Liver (tissue), 3 donors: ENCODE data around the gene MICU1.

Experiments used
- FOXA1 ChIP-seq: IDR thresholded peaks from 2 replicates; pipeline ENCODE4 v1.6.1; 2016; ENCODE audit warnings: antibody characterized with exemption
- NR2F2 ChIP-seq: IDR thresholded peaks from 2 replicates; pipeline ENCODE4 v1.6.1; 2016; ENCODE audit warnings: antibody characterized with exemption
- TF ChIP-seq, protein P1 (sequence below): fragments of 150-350 bp; IDR thresholded peaks from 2 replicates; pipeline ENCODE4 v1.5.1; 2017; ENCODE audit warnings: improper control_type of control experiment, low read depth, low read length; ENCODE audit not compliant: missing input control
- donor health status: healthy.
- donor health status: healthy.

GRCh38 chr10:72485701-72486100 is 140.2 kb downstream of the MICU1 start:
- TF ChIP-seq FOXA1 (no peak), NR2F2 (peak; percentile 28)
- TF ChIP-seq, protein P1, sequence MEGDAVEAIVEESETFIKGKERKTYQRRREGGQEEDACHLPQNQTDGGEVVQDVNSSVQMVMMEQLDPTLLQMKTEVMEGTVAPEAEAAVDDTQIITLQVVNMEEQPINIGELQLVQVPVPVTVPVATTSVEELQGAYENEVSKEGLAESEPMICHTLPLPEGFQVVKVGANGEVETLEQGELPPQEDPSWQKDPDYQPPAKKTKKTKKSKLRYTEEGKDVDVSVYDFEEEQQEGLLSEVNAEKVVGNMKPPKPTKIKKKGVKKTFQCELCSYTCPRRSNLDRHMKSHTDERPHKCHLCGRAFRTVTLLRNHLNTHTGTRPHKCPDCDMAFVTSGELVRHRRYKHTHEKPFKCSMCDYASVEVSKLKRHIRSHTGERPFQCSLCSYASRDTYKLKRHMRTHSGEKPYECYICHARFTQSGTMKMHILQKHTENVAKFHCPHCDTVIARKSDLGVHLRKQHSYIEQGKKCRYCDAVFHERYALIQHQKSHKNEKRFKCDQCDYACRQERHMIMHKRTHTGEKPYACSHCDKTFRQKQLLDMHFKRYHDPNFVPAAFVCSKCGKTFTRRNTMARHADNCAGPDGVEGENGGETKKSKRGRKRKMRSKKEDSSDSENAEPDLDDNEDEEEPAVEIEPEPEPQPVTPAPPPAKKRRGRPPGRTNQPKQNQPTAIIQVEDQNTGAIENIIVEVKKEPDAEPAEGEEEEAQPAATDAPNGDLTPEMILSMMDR = no peak
